HEK293 (cell line): ENCODE measurements around the gene RRP8.
A peak's percentile ranks its signal among the peaks of the same experiment; 100 is the strongest.

Experiments used
- CTCF ChIA-PET: fragments of 350-600 bp; formaldehyde crosslinking; extraction: SDS; loops from one replicate; lab custom pipeline; 2021; ENCODE audit warnings: antibody characterized with exemption; lab: Yijun Ruan, JAX
- POLR2A ChIA-PET: fragments of 300-600 bp; formaldehyde crosslinking; extraction: SDS; loops from one replicate; lab custom pipeline; 2020; ENCODE audit warnings: antibody characterized with exemption, inconsistent platforms; lab: Yijun Ruan, JAX
- H3K27ac ChIP-seq: fragments of 200-500 bp; sonication (Bioruptor generic); 2 replicates; pipeline ENCODE4 v1.5.1; 2014; ENCODE audit warnings: low read depth, low read length, control low read depth, inconsistent platforms; ENCODE audit errors: extremely low read depth
- H3K36me3 ChIP-seq, 2 experiments: fragments of 200-500 bp in 1 of 2; sonication (Bioruptor generic) in 1 of 2; 1 replicate in 1 of 2; 2 replicates in 1 of 2; pipeline ENCODE4 v1.5.1; 2014 to 2017; ENCODE audit warnings: inconsistent platforms in 2 of 2, low read length in 2 of 2; ENCODE audit not compliant: control insufficient read depth in 2 of 2, insufficient read depth in 1 of 2
- H3K4me1 ChIP-seq: fragments of 200-500 bp; sonication (Bioruptor generic); 2 replicates; pipeline ENCODE4 v1.5.1; 2014; ENCODE audit warnings: mild to moderate bottlenecking, low read length, inconsistent platforms; ENCODE audit not compliant: control insufficient read depth, insufficient read depth
- H3K4me3 ChIP-seq: 2 replicates; pipeline ENCODE4 v1.5.1; 2011; ENCODE audit warnings: low read depth, mild to moderate bottlenecking, control low read depth, low read length, moderate library complexity
- H3K9me3 ChIP-seq: fragments of 200-500 bp; sonication (Bioruptor generic); 2 replicates; pipeline ENCODE4 v1.5.1; 2014; ENCODE audit warnings: low read depth, low read length, inconsistent platforms; ENCODE audit not compliant: control insufficient read depth, insufficient read depth
- BCL11A ChIP-seq: fragments of 450-650 bp; formaldehyde crosslinking; IDR thresholded peaks from 2 replicates; pipeline ENCODE4 v1.5.1; 2016; ENCODE audit warnings: low read depth, missing biosample characterization, missing genetic modification characterization
- GLIS2 ChIP-seq: fragments of 450-650 bp; formaldehyde crosslinking; IDR thresholded peaks from 2 replicates; pipeline ENCODE4 v1.5.1; 2016; ENCODE audit warnings: missing biosample characterization, missing genetic modification characterization
- KLF1 ChIP-seq: fragments of 450-650 bp; formaldehyde crosslinking; IDR thresholded peaks from 2 replicates; pipeline ENCODE4 v1.5.1; 2016; ENCODE audit warnings: missing biosample characterization, missing genetic modification characterization
- KLF16 ChIP-seq: fragments of 450-650 bp; formaldehyde crosslinking; IDR thresholded peaks from 2 replicates; pipeline ENCODE4 v1.5.1; 2017; ENCODE audit warnings: missing biosample characterization, missing genetic modification characterization
- KLF8 ChIP-seq: fragments of 450-650 bp; formaldehyde crosslinking; IDR thresholded peaks from 2 replicates; pipeline ENCODE4 v1.5.1; 2016; ENCODE audit warnings: missing biosample characterization, missing genetic modification characterization
- PRDM1 ChIP-seq: fragments of 450-650 bp; formaldehyde crosslinking; IDR thresholded peaks from 2 replicates; pipeline ENCODE4; 2016; ENCODE audit warnings: missing biosample characterization, missing genetic modification characterization
- PRDM10 ChIP-seq: fragments of 450-650 bp; formaldehyde crosslinking; IDR thresholded peaks from 2 replicates; pipeline ENCODE4 v1.5.1; 2016; ENCODE audit warnings: missing biosample characterization, missing genetic modification characterization
- PRDM6 ChIP-seq: fragments of 450-650 bp; formaldehyde crosslinking; IDR thresholded peaks from 2 replicates; pipeline ENCODE4 v1.5.1; 2017; ENCODE audit warnings: missing biosample characterization, missing genetic modification characterization
- SP2 ChIP-seq: fragments of 450-650 bp; formaldehyde crosslinking; IDR thresholded peaks from 2 replicates; pipeline ENCODE4 v1.5.1; 2016; ENCODE audit warnings: missing biosample characterization, missing genetic modification characterization
- SP3 ChIP-seq: fragments of 450-650 bp; formaldehyde crosslinking; IDR thresholded peaks from 2 replicates; pipeline ENCODE4 v1.5.1; 2016; ENCODE audit warnings: missing biosample characterization, missing genetic modification characterization
- SP7 ChIP-seq: fragments of 450-650 bp; formaldehyde crosslinking; IDR thresholded peaks from 2 replicates; pipeline ENCODE4 v1.5.1; 2016; ENCODE audit warnings: missing biosample characterization, missing genetic modification characterization
- TRIM28 ChIP-seq: IDR thresholded peaks from 2 replicates; pipeline ENCODE4 v1.6.1; 2011; ENCODE audit warnings: low read length, control low read depth, borderline replicate concordance
- ZBTB17 ChIP-seq: fragments of 450-650 bp; formaldehyde crosslinking; IDR thresholded peaks from 2 replicates; pipeline ENCODE4 v1.5.1; 2016; ENCODE audit warnings: missing biosample characterization, missing genetic modification characterization
- ZBTB49 ChIP-seq: fragments of 450-650 bp; formaldehyde crosslinking; IDR thresholded peaks from 2 replicates; pipeline ENCODE4 v1.5.1; 2016; ENCODE audit warnings: missing biosample characterization, missing genetic modification characterization, low read depth
- ZBTB8A ChIP-seq: fragments of 450-650 bp; formaldehyde crosslinking; IDR thresholded peaks from 2 replicates; pipeline ENCODE4 v1.5.1; 2016; ENCODE audit warnings: missing biosample characterization, missing genetic modification characterization
- ZFHX2 ChIP-seq: fragments of 450-650 bp; formaldehyde crosslinking; conservative IDR thresholded peaks from 2 replicates; pipeline ENCODE4 v1.5.1; 2016; ENCODE audit warnings: missing biosample characterization, missing genetic modification characterization
- ZFP3 ChIP-seq: fragments of 450-650 bp; formaldehyde crosslinking; IDR thresholded peaks from 2 replicates; pipeline ENCODE4 v1.5.1; 2016; ENCODE audit warnings: low read depth, missing biosample characterization, missing genetic modification characterization
- ZNF16 ChIP-seq: fragments of 450-650 bp; formaldehyde crosslinking; IDR thresholded peaks from 2 replicates; pipeline ENCODE4 v1.5.1; 2016; ENCODE audit warnings: low read depth, missing biosample characterization, missing genetic modification characterization
- ZNF221 ChIP-seq: fragments of 450-650 bp; formaldehyde crosslinking; IDR thresholded peaks from 2 replicates; pipeline ENCODE4 v1.5.1; 2017; ENCODE audit warnings: missing biosample characterization, missing genetic modification characterization, borderline replicate concordance
- ZNF335 ChIP-seq: fragments of 450-650 bp; formaldehyde crosslinking; conservative IDR thresholded peaks from 2 replicates; pipeline ENCODE4 v1.5.1; 2016; ENCODE audit warnings: missing biosample characterization, missing genetic modification characterization
- ZNF398 ChIP-seq: fragments of 450-650 bp; formaldehyde crosslinking; IDR thresholded peaks from 2 replicates; pipeline ENCODE4 v1.5.1; 2017; ENCODE audit warnings: missing biosample characterization, missing genetic modification characterization
- ZNF530 ChIP-seq: fragments of 450-650 bp; formaldehyde crosslinking; IDR thresholded peaks from 2 replicates; pipeline ENCODE4 v1.5.1; 2016; ENCODE audit warnings: low read depth, missing biosample characterization, missing genetic modification characterization
- ZXDB ChIP-seq: fragments of 450-650 bp; formaldehyde crosslinking; IDR thresholded peaks from 2 replicates; pipeline ENCODE4 v1.5.1; 2016; ENCODE audit warnings: missing biosample characterization, missing genetic modification characterization
- TF ChIP-seq, protein P1 (sequence below): fragments of 450-650 bp; formaldehyde crosslinking; IDR thresholded peaks from 2 replicates; pipeline ENCODE4 v1.5.1; 2016; ENCODE audit warnings: missing biosample characterization, missing genetic modification characterization
- TF ChIP-seq, protein P2 (sequence below): fragments of 450-650 bp; formaldehyde crosslinking; IDR thresholded peaks from 2 replicates; pipeline ENCODE4 v1.5.1; 2017; ENCODE audit warnings: missing biosample characterization, missing genetic modification characterization

The RRP8 gene

GRCh38 chr11:6619004-6619745, 15.8 kb upstream of the RRP8 start, which contains the start of gene TPP1:
Gene TPP1, minus strand, starts transcription at chr11:6619422. Its CDS starts 22 bp downstream, at chr11:6619400.
- H3K27ac ChIP-seq = no peak within 1 kb of the TSS
- H3K9me3 ChIP-seq = no peaks in the 10 kb centered on the region
- H3K4me1 ChIP-seq = 0 out of 2 replicates have a peak, but pooled peaks cover 4% of the 10 kb centered on the region
- peaks cover 0 to 31% of the 10 kb centered on the region in 2 experiments; a peak in 1 of 3 replicates for H3K36me3 ChIP-seq
- POLR2A ChIA-PET = interaction anchor here (0.9 to 2.5 kb wide), 7 partner anchors 8 to 137 kb away, joined by 3 to 14 read pairs (median 6); partner anchors contain the start of genes ARFIP2, MRPL17 and TIMM10B
- H3K4me3 ChIP-seq = peak within 1 kb of the TSS; percentile 78
- CTCF ChIA-PET = interaction anchor here (0.6 to 1.2 kb wide), 4 partner anchors 14 to 240 kb away, joined by 3 to 7 read pairs (median 6); no protein-coding TSS in a partner anchor
- TF ChIP-seq ZNF16 (tag by site-specific recombination) = no peak
- no peak for TF ChIP-seq ZBTB8A (tag by site-specific recombination)
- TF ChIP-seq, protein P1, sequence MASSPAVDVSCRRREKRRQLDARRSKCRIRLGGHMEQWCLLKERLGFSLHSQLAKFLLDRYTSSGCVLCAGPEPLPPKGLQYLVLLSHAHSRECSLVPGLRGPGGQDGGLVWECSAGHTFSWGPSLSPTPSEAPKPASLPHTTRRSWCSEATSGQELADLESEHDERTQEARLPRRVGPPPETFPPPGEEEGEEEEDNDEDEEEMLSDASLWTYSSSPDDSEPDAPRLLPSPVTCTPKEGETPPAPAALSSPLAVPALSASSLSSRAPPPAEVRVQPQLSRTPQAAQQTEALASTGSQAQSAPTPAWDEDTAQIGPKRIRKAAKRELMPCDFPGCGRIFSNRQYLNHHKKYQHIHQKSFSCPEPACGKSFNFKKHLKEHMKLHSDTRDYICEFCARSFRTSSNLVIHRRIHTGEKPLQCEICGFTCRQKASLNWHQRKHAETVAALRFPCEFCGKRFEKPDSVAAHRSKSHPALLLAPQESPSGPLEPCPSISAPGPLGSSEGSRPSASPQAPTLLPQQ (tag by site-specific recombination) = 0 out of 2 replicates have a peak, but pooled peaks have one; percentile 32
- TF ChIP-seq BCL11A (tag by site-specific recombination) = no peak
- peak; percentile 77 for TF ChIP-seq ZNF335
- TF ChIP-seq SP3 (tag by site-specific recombination) = peak; percentile 79
- no peak for TF ChIP-seq ZFP3 (tag by site-specific recombination)
- no peak for TF ChIP-seq ZBTB49 (tag by site-specific recombination)
- TF ChIP-seq PRDM6 (tag by site-specific recombination) = no peak
- peak; percentile 70 for TF ChIP-seq KLF1
- peak; percentile 87 for TF ChIP-seq GLIS2 (tag by site-specific recombination)
- peak; percentile 57 for TF ChIP-seq SP2 (tag by site-specific recombination)
- peak; percentile 93 for TF ChIP-seq PRDM10
- no peak for TF ChIP-seq ZNF221 (tag by site-specific recombination)
- no peak for TF ChIP-seq ZNF530 (tag by site-specific recombination)
- TF ChIP-seq ZBTB17 (tag by site-specific recombination) = peak; percentile 45; the same call in 1 of the 2 replicates
- no peak for TF ChIP-seq KLF16 (tag by site-specific recombination)
- TF ChIP-seq PRDM1 (tag by site-specific recombination) = peak; percentile 47; the same call in 1 of the 2 replicates
- TF ChIP-seq TRIM28 = peak; percentile 57; the same call in 1 of the 2 replicates
- peak; percentile 41 for TF ChIP-seq ZFHX2 (tag by site-specific recombination)
- TF ChIP-seq, protein P2, sequence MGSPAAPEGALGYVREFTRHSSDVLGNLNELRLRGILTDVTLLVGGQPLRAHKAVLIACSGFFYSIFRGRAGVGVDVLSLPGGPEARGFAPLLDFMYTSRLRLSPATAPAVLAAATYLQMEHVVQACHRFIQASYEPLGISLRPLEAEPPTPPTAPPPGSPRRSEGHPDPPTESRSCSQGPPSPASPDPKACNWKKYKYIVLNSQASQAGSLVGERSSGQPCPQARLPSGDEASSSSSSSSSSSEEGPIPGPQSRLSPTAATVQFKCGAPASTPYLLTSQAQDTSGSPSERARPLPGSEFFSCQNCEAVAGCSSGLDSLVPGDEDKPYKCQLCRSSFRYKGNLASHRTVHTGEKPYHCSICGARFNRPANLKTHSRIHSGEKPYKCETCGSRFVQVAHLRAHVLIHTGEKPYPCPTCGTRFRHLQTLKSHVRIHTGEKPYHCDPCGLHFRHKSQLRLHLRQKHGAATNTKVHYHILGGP = no peak
- peak; percentile 42; the same call in 1 of the 2 replicates for TF ChIP-seq ZXDB (tag by site-specific recombination)
- TF ChIP-seq KLF8 (tag by site-specific recombination) = peak; percentile 62; the same call in 1 of the 2 replicates
- TF ChIP-seq SP7 = peak; percentile 41
- no peak for TF ChIP-seq ZNF398
